GM11168 (cell line): ENCODE measurements around the gene GJA10.
"Not testable (repeated sequence)": the region's sequence is repeated elsewhere in the genome, so short reads cannot be mapped to it uniquely, and the experiment has no call there.

Experiments
- in situ Hi-C: fragments of 300-500 bp; cut with MboI; formaldehyde crosslinking; loops from one replicate; pipeline ENCODE4 v1.12.0; 2022; ENCODE audit warnings: low sequenced_read_pairs; ENCODE audit not compliant: unreplicated experiment

GJA10 gene

GRCh38 chr6:89894169-89894568, at the start of gene GJA10:
Gene GJA10 (plus strand): TSS chr6:89894469. CDS start chr6:89894469, 0 bp downstream.
- in situ Hi-C loops: no loop called here

- in situ Hi-C loops: not testable (repeated sequence)
Observed at GRCh38 chr6:89847513-89847912, 46.8 kb upstream of the GJA10 start.

GRCh38 chr6:89853068-89853467, 41.2 kb upstream of the GJA10 start:
- in situ Hi-C loops: no loop called here

- in situ Hi-C loops: no loop called here
Observed at GRCh38 chr6:89858041-89858440, 36.2 kb upstream of the GJA10 start.

- in situ Hi-C loops: no loop called here
Observed at GRCh38 chr6:89859744-89860143, 34.5 kb upstream of the GJA10 start.

GRCh38 chr6:89862273-89862672, 32.0 kb upstream of the GJA10 start:
- in situ Hi-C loops: no loop called here

GRCh38 chr6:89862698-89863097, 31.6 kb upstream of the GJA10 start:
- in situ Hi-C loops: no loop called here

- in situ Hi-C loops: no loop called here
Observed at GRCh38 chr6:89866024-89866678, 28.1 kb upstream of the GJA10 start.

GRCh38 chr6:89873721-89874120, 20.5 kb upstream of the GJA10 start:
- in situ Hi-C loops: no loop called here

GRCh38 chr6:89874438-89874837, 19.8 kb upstream of the GJA10 start:
- in situ Hi-C loops: no loop called here

GRCh38 chr6:89886378-89887120, 7.7 kb upstream of the GJA10 start:
- in situ Hi-C loops: no loop called here

- in situ Hi-C loops: no loop called here
Observed at GRCh38 chr6:89887452-89888137, 6.7 kb upstream of the GJA10 start.

- in situ Hi-C loops: no loop called here
Observed at GRCh38 chr6:89888138-89888514, 6.1 kb upstream of the GJA10 start.

- in situ Hi-C loops: no loop called here
Observed at GRCh38 chr6:89888871-89889270, 5.4 kb upstream of the GJA10 start.

GRCh38 chr6:89890845-89891528, 3.3 kb upstream of the GJA10 start:
- in situ Hi-C loops: not testable (repeated sequence)

GRCh38 chr6:89892577-89892976, 1.7 kb upstream of the GJA10 start:
- in situ Hi-C loops: not testable (repeated sequence)

- in situ Hi-C loops: no loop called here
Observed at GRCh38 chr6:89895276-89895874, 1.1 kb downstream of the GJA10 start.

GRCh38 chr6:89910001-89910901, 16.0 kb downstream of the GJA10 start:
- in situ Hi-C loops: not testable (repeated sequence)

GRCh38 chr6:89910902-89911240, 16.6 kb downstream of the GJA10 start:
- in situ Hi-C loops: no loop called here
